Measurements from ENCODE around the gene CFAP68.
A peak's percentile ranks its signal among the peaks of the same experiment; 100 is the strongest.

The CFAP68 gene, protein sequence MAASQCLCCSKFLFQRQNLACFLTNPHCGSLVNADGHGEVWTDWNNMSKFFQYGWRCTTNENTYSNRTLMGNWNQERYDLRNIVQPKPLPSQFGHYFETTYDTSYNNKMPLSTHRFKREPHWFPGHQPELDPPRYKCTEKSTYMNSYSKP

GRCh38 chr11:111878849-111879636, at the start of gene CFAP68, which contains the start of gene FDXACB1:
Gene CFAP68, plus strand, starts transcription at chr11:111879541. Its CDS starts 20 bp downstream, at chr11:111879561.
Gene FDXACB1, minus strand, starts transcription at chr11:111879165. Its CDS starts 33 bp downstream, at chr11:111879132.
- DNase-seq = peak; percentile 97

DNA sequence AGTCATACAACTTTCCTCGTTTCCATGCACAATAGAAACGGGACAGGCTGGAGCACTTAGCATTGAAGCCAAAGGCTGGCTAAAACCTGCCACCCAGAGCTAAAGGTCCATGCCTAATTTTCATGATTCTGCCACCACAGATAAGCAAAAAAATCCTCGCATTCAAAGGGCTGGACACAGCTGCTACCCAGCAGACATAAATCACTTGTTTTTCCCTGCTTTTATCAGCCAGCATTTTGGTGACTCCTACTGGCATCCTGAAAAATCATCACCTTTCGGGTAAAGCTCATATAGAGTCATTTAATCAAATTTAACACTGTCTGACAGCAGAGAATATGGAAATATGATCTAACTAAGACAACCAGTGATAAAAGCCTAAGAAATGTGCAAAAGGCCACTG, 45.8 kb upstream of the CFAP68 start:
- DNase-seq = no peak

- no peak for DNase-seq
Observed at GRCh38 chr11:111834432-111835163, 44.7 kb upstream of the CFAP68 start.

GRCh38 chr11:111835665-111836064, 43.7 kb upstream of the CFAP68 start:
- DNase-seq = no peak

- no peak for DNase-seq
Observed at GRCh38 chr11:111836162-111836561, 43.2 kb upstream of the CFAP68 start.

DNA sequence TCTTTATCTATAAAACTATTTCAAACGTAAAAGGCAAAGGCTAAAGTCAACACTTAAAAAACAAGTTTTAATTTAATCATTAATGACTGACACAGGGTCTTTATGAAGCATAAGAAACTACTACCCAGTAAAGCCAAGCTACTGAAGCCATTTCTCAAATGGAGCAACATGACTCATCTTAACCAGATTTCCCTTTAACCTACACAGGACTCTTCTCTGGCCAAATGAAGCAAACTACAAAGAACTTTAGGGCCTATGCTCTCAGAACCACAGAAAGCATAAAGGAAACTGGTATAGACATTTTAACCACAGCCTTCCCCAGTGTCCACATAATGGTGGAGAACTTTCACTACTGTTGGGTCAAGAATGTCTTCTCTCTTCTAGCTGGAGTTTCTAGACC, 42.6 kb upstream of the CFAP68 start:
- DNase-seq = no peak

DNA sequence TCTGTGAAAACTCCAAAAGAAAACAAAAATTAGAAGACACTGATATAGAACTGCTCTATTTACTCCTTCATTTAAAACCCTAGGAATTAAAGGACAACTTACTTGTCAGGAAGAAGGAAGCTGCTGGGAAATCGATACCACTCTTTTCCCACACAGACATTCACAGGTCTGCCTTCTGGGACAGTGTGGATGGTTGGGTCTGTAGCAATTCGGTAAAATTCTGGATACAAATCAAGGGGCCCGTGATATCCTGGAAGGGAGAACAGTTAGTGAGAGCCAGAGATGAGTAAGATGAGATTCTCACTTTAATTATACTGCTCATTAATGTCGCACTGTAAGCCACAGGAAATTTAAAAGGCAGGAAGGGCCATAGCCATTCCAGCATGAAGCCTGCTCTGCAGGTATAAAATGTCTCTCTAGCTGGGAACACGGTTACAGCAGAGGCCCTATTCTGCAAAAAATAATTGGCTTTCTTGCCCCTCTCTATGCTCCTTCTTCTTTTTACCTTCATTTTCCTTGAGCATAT, 41.9 kb upstream of the CFAP68 start:
- DNase-seq = no peak

GRCh38 chr11:111838054-111838453, 41.3 kb upstream of the CFAP68 start:
- DNase-seq = no peak

GRCh38 chr11:111840143-111840542, 39.2 kb upstream of the CFAP68 start:
- no peak for DNase-seq

DNA sequence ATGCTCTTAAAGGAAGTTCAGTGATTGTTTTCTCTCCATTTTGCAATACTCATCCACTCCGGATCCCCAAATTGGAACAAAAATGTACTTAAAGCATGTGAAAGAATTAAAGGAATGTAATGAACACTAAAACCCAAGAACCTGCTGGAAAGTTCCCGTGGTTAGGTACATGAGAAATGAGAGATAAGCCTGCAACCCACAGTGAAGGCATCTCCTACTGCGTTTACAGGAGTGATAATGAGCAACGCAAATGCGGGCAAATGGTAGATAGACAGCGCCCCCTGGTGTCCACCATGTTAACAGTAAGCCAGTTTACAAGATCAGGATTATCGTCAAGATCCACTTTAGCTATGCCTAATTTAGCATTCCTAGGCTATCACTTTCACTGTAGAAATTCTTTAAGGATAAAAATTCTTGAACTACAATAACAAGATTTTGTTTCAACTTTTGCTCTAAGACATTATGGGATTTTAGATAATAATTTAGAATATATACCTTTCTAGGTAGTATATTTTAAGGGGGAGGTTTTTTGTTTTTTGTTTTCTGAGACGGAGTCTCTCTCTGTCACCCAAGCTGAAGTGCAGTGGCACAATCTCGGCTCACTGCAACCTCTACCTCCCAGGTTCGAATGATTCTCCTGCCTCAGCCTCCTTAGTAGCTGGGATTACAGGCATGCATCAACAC, 37.8 kb upstream of the CFAP68 start:
- DNase-seq = peak; percentile 95

DNA sequence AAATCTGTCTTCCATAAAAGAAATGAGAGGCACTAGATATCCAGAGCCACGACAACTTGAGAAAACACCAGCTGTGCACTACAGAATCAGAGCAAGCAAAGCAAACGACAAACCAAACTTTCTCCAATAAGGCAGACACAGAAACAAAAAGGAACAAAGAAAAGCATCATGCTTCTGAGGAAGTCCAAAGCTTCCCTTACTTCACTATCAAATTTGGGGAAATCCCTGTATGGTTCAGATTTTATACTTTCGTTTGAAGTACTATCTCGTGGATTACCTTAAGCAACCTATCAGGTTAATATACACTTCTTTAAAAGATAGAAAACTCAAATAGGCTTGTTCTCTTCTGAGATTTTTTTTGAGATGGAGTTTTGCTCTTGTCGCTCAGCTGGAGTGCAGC, 35.7 kb upstream of the CFAP68 start:
- DNase-seq = no peak

DNA sequence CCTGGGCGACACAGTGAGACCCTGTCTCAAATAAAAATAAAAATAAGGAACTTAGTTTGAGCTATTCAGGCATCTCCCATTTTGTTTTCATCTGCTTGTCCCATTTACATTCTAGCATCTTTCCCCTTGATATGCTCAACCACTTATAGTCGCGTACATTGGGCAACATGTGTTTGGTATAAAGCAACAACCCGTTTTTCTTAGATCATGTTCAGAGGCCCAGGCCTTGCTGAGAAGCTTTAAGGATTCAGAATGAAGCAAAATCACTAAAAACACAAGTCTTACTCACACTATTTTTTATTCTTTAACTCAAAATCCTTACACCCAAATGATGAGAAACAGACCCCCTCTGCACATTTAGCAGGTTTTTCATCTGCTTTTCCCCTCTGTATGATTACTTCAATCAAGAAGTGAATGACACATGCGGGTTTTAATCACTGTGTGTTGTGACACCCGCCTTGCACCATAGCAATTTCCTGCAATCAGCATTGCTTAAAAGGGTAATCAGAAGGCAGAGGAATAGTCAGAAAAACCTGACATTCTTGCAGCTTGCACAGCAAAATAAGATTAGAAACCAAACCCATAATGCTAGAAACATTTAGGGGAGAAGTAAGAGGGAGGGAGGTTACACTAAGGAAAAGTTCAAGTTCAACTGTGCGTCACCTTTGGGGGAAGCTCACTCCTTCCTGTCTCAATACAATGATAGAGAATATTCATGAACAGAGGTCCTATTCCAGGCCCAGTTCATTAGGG, 33.9 kb upstream of the CFAP68 start:
- no peak for DNase-seq

GRCh38 chr11:111846063-111846462, 33.3 kb upstream of the CFAP68 start:
- no peak for DNase-seq

DNA sequence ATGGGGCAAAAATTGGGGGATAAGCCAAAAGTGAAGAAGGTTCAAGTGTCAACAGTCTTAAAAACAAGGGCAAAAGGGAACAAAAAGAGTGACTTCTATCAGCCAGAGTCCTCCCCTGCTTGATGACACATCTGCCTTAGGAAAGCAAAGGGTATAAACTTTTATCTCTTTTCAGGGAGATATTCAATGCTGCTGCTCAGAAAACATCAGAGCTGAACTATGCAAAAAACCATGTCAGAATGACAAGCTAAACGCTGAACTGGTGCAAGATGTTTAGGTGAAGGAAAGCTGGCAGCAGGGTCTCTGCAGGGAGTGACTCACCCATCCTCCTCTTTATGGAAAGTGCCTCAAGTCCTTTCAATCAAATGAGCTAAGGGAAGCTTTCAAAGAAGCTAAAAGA, 32.7 kb upstream of the CFAP68 start:
- no peak for DNase-seq

DNA sequence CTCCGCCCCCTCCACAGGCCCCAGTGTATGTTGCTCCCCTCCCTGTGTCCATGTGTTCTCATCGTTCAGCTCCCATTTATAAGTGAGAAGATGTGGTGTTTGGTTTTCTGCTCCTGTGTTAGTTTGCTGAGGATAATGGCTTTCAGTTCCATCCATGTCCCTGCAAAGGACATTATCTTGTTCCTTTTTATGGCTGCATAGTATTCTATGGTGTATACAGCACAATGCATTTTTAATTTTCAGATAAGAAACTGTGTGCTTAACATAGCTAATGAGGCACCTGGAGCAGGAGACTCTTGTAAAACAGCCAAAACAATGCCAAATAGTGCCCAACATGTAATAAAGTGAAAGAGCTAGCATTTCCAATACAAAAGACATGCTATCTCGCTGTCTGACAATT, 29.7 kb upstream of the CFAP68 start:
- no peak for DNase-seq

DNA sequence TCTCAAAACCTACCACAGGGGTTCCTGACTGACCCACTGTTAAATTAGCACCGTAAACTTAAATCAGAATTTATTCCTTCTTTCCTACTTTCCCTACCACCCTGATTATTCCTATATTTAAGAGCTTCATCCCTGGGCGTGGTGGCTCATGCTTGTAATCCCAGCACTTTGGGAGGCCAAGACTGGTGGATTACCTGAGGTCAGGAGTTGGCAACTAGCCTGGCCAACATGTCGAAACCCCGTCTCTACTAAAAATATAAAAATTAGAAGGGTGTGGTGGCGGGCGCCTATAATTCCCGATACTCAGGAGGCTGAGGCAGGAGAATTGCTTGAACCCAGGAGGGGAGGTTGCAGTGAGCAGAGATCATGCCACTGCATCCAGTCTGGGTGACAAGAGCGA, 28.3 kb upstream of the CFAP68 start:
- no peak for DNase-seq

GRCh38 chr11:111851636-111852035, 27.7 kb upstream of the CFAP68 start:
- no peak for DNase-seq

- no peak for DNase-seq
Observed at GRCh38 chr11:111852103-111852502, 27.2 kb upstream of the CFAP68 start.

GRCh38 chr11:111855506-111855905, 23.8 kb upstream of the CFAP68 start:
- DNase-seq = no peak

- DNase-seq = no peak
Observed at GRCh38 chr11:111860257-111860656, 19.1 kb upstream of the CFAP68 start.

GRCh38 chr11:111870113-111870512, 9.2 kb upstream of the CFAP68 start:
- DNase-seq = no peak

DNA sequence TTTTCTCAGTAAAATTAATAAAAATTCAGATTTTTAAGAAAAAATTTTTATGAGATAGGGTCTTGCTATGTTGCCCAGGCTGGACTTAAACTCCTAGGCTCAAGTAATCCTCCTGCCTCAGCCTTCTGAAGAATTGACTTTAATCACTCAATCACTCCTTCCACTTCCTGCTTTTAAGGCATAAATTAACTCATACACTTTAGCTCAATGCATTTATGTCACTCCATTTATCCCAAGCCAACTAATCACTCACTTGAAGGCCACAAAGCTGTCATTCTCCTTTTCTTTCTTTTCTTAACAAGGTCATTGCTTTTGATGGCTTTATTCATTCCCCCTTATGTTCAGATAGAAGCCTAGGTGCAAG, 8.8 kb upstream of the CFAP68 start:
- no peak for DNase-seq

All from activated effector memory CD4-positive, alpha-beta T cell treated with anti-CD3 and anti-CD28 coated beads, Interleukin-2, amount 50 U/mL, for 16 hours (primary cell).